ENCODE data around the gene FOCAD.

The FOCAD gene

DNA sequence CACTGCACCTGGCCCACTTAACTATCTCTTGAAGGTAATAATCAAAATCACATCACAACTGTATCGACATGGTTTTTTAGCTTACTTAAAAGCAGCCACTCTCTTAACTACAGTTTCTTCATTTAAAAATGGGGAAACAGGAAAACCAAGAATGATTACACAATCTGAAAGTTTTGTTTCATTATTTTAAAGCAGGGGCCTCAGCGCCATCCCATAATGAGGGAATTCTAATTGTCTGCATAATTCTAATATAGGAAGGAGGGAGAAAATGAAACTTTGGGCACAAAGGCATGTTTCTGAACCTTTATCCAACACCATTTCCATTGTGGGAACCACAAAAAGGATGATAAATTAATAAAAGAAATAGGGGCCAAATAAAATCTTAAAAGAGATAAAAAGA is 339.8 kb downstream of the FOCAD start:
- no CpG with 5 or more reads among the region's 2 CpGs for WGBS, 2 donors (ENCODE audit: extremely low coverage in 2 of 2, insufficient read length in 2 of 2, insufficient replicate concordance in 1 of 2)
- no peak overlapping the region for H2BK5ac ChIP-seq (ENCODE audit: low read length)
- no peak overlapping the region for H2AFZ ChIP-seq (ENCODE audit: low read length)

DNA sequence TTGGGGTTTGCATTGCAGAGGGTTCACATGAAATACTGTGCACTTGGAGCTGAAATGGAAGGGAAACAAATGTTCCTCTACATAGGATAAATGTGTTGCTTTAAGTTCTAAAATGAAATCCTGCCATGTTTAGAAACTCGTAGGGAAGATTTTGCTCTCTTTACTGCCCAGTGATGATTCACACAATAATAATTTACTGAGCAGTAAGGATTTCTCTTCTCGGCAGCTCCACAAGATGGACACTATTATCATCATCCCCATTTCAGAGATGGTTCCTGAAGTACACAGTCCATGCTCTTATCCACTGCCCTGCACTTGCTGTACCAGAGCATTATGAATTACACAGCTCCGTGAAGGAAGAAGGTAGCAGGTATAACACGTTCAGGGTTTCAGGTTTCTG is 343.2 kb downstream of the FOCAD start:
- Histone ChIP-seq H2BK12ac (ENCODE audit: low read length) (no peak overlapping the region), H2BK15ac (ENCODE audit: low read length) (no peak overlapping the region), H3K36me3 (replicated peaks in 1 of 2; ENCODE audit: control insufficient read depth in 2 of 2, insufficient read depth in 2 of 2, low read length in 2 of 2) (no peaks in the 10 kb centered on the region), H3K9ac (ENCODE audit: low read depth, low read length, poor library complexity) (no peak overlapping the region), H3K4me3 (ENCODE audit: low read length in 2 of 2) (no peak overlapping the region), H3K27me3 (ENCODE audit: control insufficient read depth in 3 of 3, insufficient read depth in 3 of 3, low read depth in 1 of 3, low read length in 3 of 3) (no peaks in the 10 kb centered on the region), H2BK5ac (ENCODE audit: low read length) (no peak overlapping the region), H4K8ac (ENCODE audit: low read depth, low read length) (no peak overlapping the region), H2AFZ (ENCODE audit: low read length) (no peak overlapping the region), H3K79me1 (ENCODE audit: low read depth, low read length) (no peaks in the 10 kb centered on the region), H3K9me3 (replicated peaks in 1 of 2; ENCODE audit: control insufficient read depth in 2 of 2, insufficient read depth in 1 of 2, low read depth in 1 of 2, low read length in 2 of 2) (no peaks in the 10 kb centered on the region), H4K91ac (ENCODE audit: low read depth, low read length, poor library complexity) (no peak overlapping the region), H2BK120ac (ENCODE audit: low read depth, low read length) (no peak overlapping the region), H3K27ac (replicated peaks; ENCODE audit: low read length) (no peak overlapping the region), H3K4me2 (ENCODE audit: insufficient read depth, low read length, poor library complexity, severe bottlenecking) (no peak overlapping the region), H3K18ac (ENCODE audit: low read length) (no peak overlapping the region), H3K4ac (ENCODE audit: low read length) (no peak overlapping the region), H2AK5ac (ENCODE audit: low read depth, low read length) (no peak overlapping the region), H3K4me1 (ENCODE audit: control insufficient read depth in 2 of 2, insufficient read depth in 1 of 2, low read depth in 1 of 2, low read length in 2 of 2) (peaks cover 8 to 9% of the 10 kb centered on the region in 2 donors), H3K14ac (ENCODE audit: low read length) (no peak overlapping the region), H3K23ac (ENCODE audit: low read depth, low read length, poor library complexity) (no peak overlapping the region)
- no peak for DNase-seq (ENCODE audit: low spot score)
- no CpG with 5 or more reads among the region's 4 CpGs for WGBS, 2 donors (ENCODE audit: extremely low coverage in 2 of 2, insufficient read length in 2 of 2, insufficient replicate concordance in 1 of 2)

More for the DNA sequence above, 339.8 kb downstream of the FOCAD start:
- no peak overlapping the region for H3K4me3 ChIP-seq (ENCODE audit: low read length in 2 of 2)
- no peaks in the 10 kb centered on the region for H3K79me1 ChIP-seq (ENCODE audit: low read depth, low read length)
- no peak overlapping the region for H2BK15ac ChIP-seq (ENCODE audit: low read length)
- no peak overlapping the region for H3K4me2 ChIP-seq (ENCODE audit: insufficient read depth, low read length, poor library complexity, severe bottlenecking)
- H3K4me1 ChIP-seq (ENCODE audit: control insufficient read depth in 2 of 2, insufficient read depth in 1 of 2, low read depth in 1 of 2, low read length in 2 of 2) = no peaks in the 10 kb centered on the region
- H3K18ac ChIP-seq (ENCODE audit: low read length) = no peak overlapping the region
- H4K91ac ChIP-seq (ENCODE audit: low read depth, low read length, poor library complexity) = no peak overlapping the region
- DNase-seq (ENCODE audit: low spot score) = no peak
- H3K9me3 ChIP-seq (replicated peaks in 1 of 2; ENCODE audit: control insufficient read depth in 2 of 2, insufficient read depth in 1 of 2, low read depth in 1 of 2, low read length in 2 of 2) = no peaks in the 10 kb centered on the region
- H3K27me3 ChIP-seq (ENCODE audit: control insufficient read depth in 3 of 3, insufficient read depth in 3 of 3, low read depth in 1 of 3, low read length in 3 of 3) = no peaks in the 10 kb centered on the region
- H3K9ac ChIP-seq (ENCODE audit: low read depth, low read length, poor library complexity) = no peak overlapping the region
- no peak overlapping the region for H4K8ac ChIP-seq (ENCODE audit: low read depth, low read length)
- no peak overlapping the region for H2BK12ac ChIP-seq (ENCODE audit: low read length)
- H3K36me3 ChIP-seq (replicated peaks in 1 of 2; ENCODE audit: control insufficient read depth in 2 of 2, insufficient read depth in 2 of 2, low read length in 2 of 2) = no peaks in the 10 kb centered on the region
- no peak overlapping the region for H3K14ac ChIP-seq (ENCODE audit: low read length)
- no peak overlapping the region for H3K4ac ChIP-seq (ENCODE audit: low read length)
- H2AK5ac ChIP-seq (ENCODE audit: low read depth, low read length) = no peak overlapping the region
- H2BK120ac ChIP-seq (ENCODE audit: low read depth, low read length) = no peak overlapping the region
- no peak overlapping the region for H3K23ac ChIP-seq (ENCODE audit: low read depth, low read length, poor library complexity)
- H3K27ac ChIP-seq (replicated peaks; ENCODE audit: low read length) = no peak overlapping the region

DNA sequence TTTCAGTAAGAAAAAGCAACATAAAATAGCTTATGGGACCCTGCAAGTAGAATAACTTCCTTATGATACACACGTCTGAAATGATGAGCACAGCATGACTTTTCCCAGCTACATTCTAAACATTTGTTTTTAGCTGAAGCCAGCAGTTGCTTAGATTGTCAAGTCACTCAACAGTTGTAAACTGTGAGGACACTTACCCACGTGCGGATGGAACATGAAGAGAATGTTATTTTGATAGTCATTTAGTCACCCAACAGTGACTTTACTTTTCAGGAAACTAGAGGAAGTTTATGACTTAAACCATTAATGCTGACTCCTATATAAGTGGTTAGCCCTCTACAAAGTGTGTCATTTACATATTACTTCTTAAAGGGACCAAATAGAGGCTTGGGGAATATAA is 344.4 kb downstream of the FOCAD start:
- Histone ChIP-seq H4K91ac (ENCODE audit: low read depth, low read length, poor library complexity) (no peak overlapping the region), H3K4me1 (ENCODE audit: control insufficient read depth in 2 of 2, insufficient read depth in 1 of 2, low read depth in 1 of 2, low read length in 2 of 2) (peaks cover 8 to 9% of the 10 kb centered on the region in 2 donors), H2BK120ac (ENCODE audit: low read depth, low read length) (no peak overlapping the region), H2AFZ (ENCODE audit: low read length) (no peak overlapping the region), H3K4me3 (ENCODE audit: low read length in 2 of 2) (no peak overlapping the region), H3K9me3 (replicated peaks in 1 of 2; ENCODE audit: control insufficient read depth in 2 of 2, insufficient read depth in 1 of 2, low read depth in 1 of 2, low read length in 2 of 2) (no peaks in the 10 kb centered on the region), H3K23ac (ENCODE audit: low read depth, low read length, poor library complexity) (no peak overlapping the region), H3K36me3 (replicated peaks in 1 of 2; ENCODE audit: control insufficient read depth in 2 of 2, insufficient read depth in 2 of 2, low read length in 2 of 2) (no peaks in the 10 kb centered on the region), H3K4me2 (ENCODE audit: insufficient read depth, low read length, poor library complexity, severe bottlenecking) (no peak overlapping the region), H2AK5ac (ENCODE audit: low read depth, low read length) (no peak overlapping the region), H2BK12ac (ENCODE audit: low read length) (no peak overlapping the region), H2BK15ac (ENCODE audit: low read length) (no peak overlapping the region), H3K27me3 (ENCODE audit: control insufficient read depth in 3 of 3, insufficient read depth in 3 of 3, low read depth in 1 of 3, low read length in 3 of 3) (no peaks in the 10 kb centered on the region), H3K14ac (ENCODE audit: low read length) (no peak overlapping the region), H3K79me1 (ENCODE audit: low read depth, low read length) (no peaks in the 10 kb centered on the region), H2BK5ac (ENCODE audit: low read length) (no peak overlapping the region), H3K27ac (replicated peaks; ENCODE audit: low read length) (no peak overlapping the region), H3K18ac (ENCODE audit: low read length) (no peak overlapping the region), H4K8ac (ENCODE audit: low read depth, low read length) (no peak overlapping the region), H3K9ac (ENCODE audit: low read depth, low read length, poor library complexity) (no peak overlapping the region), H3K4ac (ENCODE audit: low read length) (no peak overlapping the region)
- WGBS, 2 donors (ENCODE audit: extremely low coverage in 2 of 2, insufficient read length in 2 of 2, insufficient replicate concordance in 1 of 2) = no CpG with 5 or more reads among the region's 3 CpGs
- no peak for DNase-seq (ENCODE audit: low spot score)

DNA sequence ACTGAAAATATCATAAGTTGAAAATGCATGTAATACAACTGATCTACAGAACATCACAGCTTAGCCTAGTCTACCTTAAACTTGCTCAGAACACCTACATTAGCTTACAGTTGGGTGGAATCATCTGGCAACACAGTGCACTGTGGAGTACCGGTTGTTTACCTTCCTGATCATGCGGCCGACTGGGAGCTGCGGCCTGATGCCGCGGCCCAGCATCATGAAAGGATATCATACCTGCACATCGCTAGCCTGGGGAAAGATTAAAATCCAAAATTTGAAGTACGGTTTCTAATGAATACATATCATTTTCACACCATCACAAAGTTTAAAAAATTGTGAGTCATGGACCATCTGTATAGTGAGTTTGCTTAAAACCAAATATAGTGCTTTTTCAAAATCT is 345.6 kb downstream of the FOCAD start:
- H3K14ac ChIP-seq (ENCODE audit: low read length) = no peak overlapping the region
- no peak for DNase-seq (ENCODE audit: low spot score)
- H2BK120ac ChIP-seq (ENCODE audit: low read depth, low read length) = no peak overlapping the region

More for the DNA sequence above, 345.6 kb downstream of the FOCAD start:
- Histone ChIP-seq H4K91ac (ENCODE audit: low read depth, low read length, poor library complexity) (no peak overlapping the region), H3K23ac (ENCODE audit: low read depth, low read length, poor library complexity) (no peak overlapping the region), H3K9me3 (replicated peaks in 1 of 2; ENCODE audit: control insufficient read depth in 2 of 2, insufficient read depth in 1 of 2, low read depth in 1 of 2, low read length in 2 of 2) (no peaks in the 10 kb centered on the region), H2AFZ (ENCODE audit: low read length) (no peak overlapping the region), H2AK5ac (ENCODE audit: low read depth, low read length) (no peak overlapping the region), H3K4me1 (ENCODE audit: control insufficient read depth in 2 of 2, insufficient read depth in 1 of 2, low read depth in 1 of 2, low read length in 2 of 2) (peaks cover 8 to 9% of the 10 kb centered on the region in 2 donors), H3K9ac (ENCODE audit: low read depth, low read length, poor library complexity) (no peak overlapping the region), H3K4me2 (ENCODE audit: insufficient read depth, low read length, poor library complexity, severe bottlenecking) (no peak overlapping the region), H3K18ac (ENCODE audit: low read length) (no peak overlapping the region), H2BK15ac (ENCODE audit: low read length) (no peak overlapping the region), H3K27ac (replicated peaks; ENCODE audit: low read length) (no peak overlapping the region), H3K36me3 (replicated peaks in 1 of 2; ENCODE audit: control insufficient read depth in 2 of 2, insufficient read depth in 2 of 2, low read length in 2 of 2) (no peaks in the 10 kb centered on the region), H2BK5ac (ENCODE audit: low read length) (no peak overlapping the region), H2BK12ac (ENCODE audit: low read length) (no peak overlapping the region), H4K8ac (ENCODE audit: low read depth, low read length) (no peak overlapping the region), H3K4me3 (ENCODE audit: low read length in 2 of 2) (no peak overlapping the region), H3K27me3 (ENCODE audit: control insufficient read depth in 3 of 3, insufficient read depth in 3 of 3, low read depth in 1 of 3, low read length in 3 of 3) (no peaks in the 10 kb centered on the region), H3K4ac (ENCODE audit: low read length) (no peak overlapping the region), H3K79me1 (ENCODE audit: low read depth, low read length) (no peaks in the 10 kb centered on the region)
- WGBS, 2 donors (ENCODE audit: extremely low coverage in 2 of 2, insufficient read length in 2 of 2, insufficient replicate concordance in 1 of 2) = no CpG with 5 or more reads among the region's 8 CpGs

Measured in neuronal stem cell (in vitro differentiated cells).